Neural cell (in vitro differentiated cells): ENCODE results near the gene TJP1. TPM values are rescaled to one million over a fixed set of nuclear protein-coding genes. Genes with fewer than 3 reads are reported as not detected.
"Not testable (repeated sequence)": the region's sequence is repeated elsewhere in the genome, so short reads cannot be mapped to it uniquely, and the experiment has no call there.

Source experiments
- H2AFZ ChIP-seq: fragments of 200-600, 300-800 bp; sonication (generic), shearing (Covaris generic); 2 replicates; pipeline ENCODE4 v1.6.0; 2014; ENCODE audit warnings: low read depth, mild to moderate bottlenecking, antibody characterized with exemption, low read length, moderate library complexity
- H3F3A ChIP-seq: fragments of 200-600 bp; shearing (Covaris generic); 2 replicates; pipeline ENCODE4 v1.6.1; 2016; ENCODE audit warnings: mild to moderate bottlenecking, moderate library complexity, mixed read lengths, antibody characterized with exemption, low read length; ENCODE audit not compliant: insufficient read depth, poor library complexity, severe bottlenecking
- H3K27ac ChIP-seq: fragments of 200-600, 300-800 bp; sonication (generic), shearing (Covaris generic); 2 replicates; pipeline ENCODE4 v1.5.1; 2014; ENCODE audit warnings: mild to moderate bottlenecking, low read length, moderate library complexity
- H3K27me3 ChIP-seq: fragments of 300-800, 200-600 bp; sonication (generic), shearing (Covaris generic); 2 replicates; pipeline ENCODE4 v1.6.0; 2014; ENCODE audit warnings: mild to moderate bottlenecking, low read depth, low read length, moderate library complexity; ENCODE audit not compliant: insufficient read depth
- H3K36me3 ChIP-seq: fragments of 300-800, 200-600 bp; sonication (generic), shearing (Covaris generic); 2 replicates; pipeline ENCODE4 v1.5.1; 2014; ENCODE audit warnings: mild to moderate bottlenecking, antibody characterized with exemption, low read length, moderate library complexity; ENCODE audit not compliant: insufficient read depth
- H3K4me2 ChIP-seq: fragments of 300-800, 200-600 bp; sonication (generic), shearing (Covaris generic); 2 replicates; pipeline ENCODE4 v1.6.0; 2014; ENCODE audit warnings: mild to moderate bottlenecking, low read length
- H3K4me3 ChIP-seq: fragments of 300-800, 200-600 bp; sonication (generic), shearing (Covaris generic); 2 replicates; pipeline ENCODE4 v1.5.1; 2014; ENCODE audit warnings: mild to moderate bottlenecking, low read length, moderate library complexity
- H3K79me2 ChIP-seq: fragments of 200-600 bp; shearing (Covaris generic); replicated peaks from 2 replicates; pipeline ENCODE4 v1.6.0; 2014; ENCODE audit warnings: mild to moderate bottlenecking, low read length, moderate library complexity; ENCODE audit not compliant: insufficient read depth
- H3K9ac ChIP-seq: fragments of 300-800, 200-600 bp; sonication (generic), shearing (Covaris generic); 2 replicates; pipeline ENCODE4 v1.6.1; 2016; ENCODE audit warnings: mild to moderate bottlenecking, low read length, mixed read lengths
- H3K9me2 ChIP-seq: fragments of 200-600 bp; shearing (Covaris generic); 2 replicates; pipeline ENCODE4 v1.6.1; 2016; ENCODE audit warnings: mild to moderate bottlenecking, low read length, mixed read lengths; ENCODE audit not compliant: insufficient read depth
- H3K9me3 ChIP-seq: fragments of 200-600, 300-800 bp; sonication (generic), shearing (Covaris generic); 2 replicates; pipeline ENCODE4 v1.6.1; 2016; ENCODE audit warnings: mild to moderate bottlenecking, mixed run types, low read length, moderate library complexity, mixed read lengths
- H4K20me1 ChIP-seq: fragments of 200-600 bp; shearing (Covaris generic); 2 replicates; pipeline ENCODE4 v1.6.1; 2016; ENCODE audit warnings: mild to moderate bottlenecking, mixed run types; ENCODE audit not compliant: insufficient read depth
- EP300 ChIP-seq: fragments of 450-650 bp; conservative IDR thresholded peaks from 2 replicates; pipeline ENCODE4 v1.6.1; 2014; ENCODE audit warnings: antibody characterized with exemption, mild to moderate bottlenecking, moderate library complexity; ENCODE audit not compliant: poor library complexity, severe bottlenecking
- EZH2 ChIP-seq: fragments of 200-600, 300-800 bp; shearing (Covaris generic), sonication (generic); IDR thresholded peaks from 2 replicates; pipeline ENCODE4 v1.6.1; 2014; ENCODE audit warnings: antibody characterized with exemption, low read length, borderline replicate concordance, mild to moderate bottlenecking; ENCODE audit not compliant: insufficient read depth, poor library complexity, severe bottlenecking
- MXI1 ChIP-seq: fragments of 450-650 bp; conservative IDR thresholded peaks from 2 replicates; pipeline ENCODE4 v1.6.1; 2014; ENCODE audit warnings: antibody characterized with exemption, mild to moderate bottlenecking; ENCODE audit not compliant: poor library complexity, severe bottlenecking
- POLR2AphosphoS5 ChIP-seq: IDR thresholded peaks from 2 replicates; pipeline ENCODE4 v1.6.1; 2012
- RAD21 ChIP-seq: fragments of 450-650 bp; conservative IDR thresholded peaks from 2 replicates; pipeline ENCODE4 v1.6.1; 2014; ENCODE audit warnings: antibody characterized with exemption, mild to moderate bottlenecking, moderate library complexity
- REST ChIP-seq: IDR thresholded peaks from 2 replicates; pipeline ENCODE4 v1.6.1; 2012; ENCODE audit warnings: borderline replicate concordance
- SMC3 ChIP-seq: fragments of 450-650 bp; conservative IDR thresholded peaks from 2 replicates; pipeline ENCODE4 v1.6.1; 2014; ENCODE audit warnings: antibody characterized with exemption, mild to moderate bottlenecking, moderate library complexity; ENCODE audit not compliant: poor library complexity
- TAF1 ChIP-seq: IDR thresholded peaks from 2 replicates; pipeline ENCODE4 v1.6.1; 2012; ENCODE audit warnings: low read depth
- polyA plus RNA-seq: library from polyadenylated mRNA; depleted of rRNA; stranded (reverse); fragments of >200 nt; gene quantifications from 2 replicates; pipeline ENCODE4 v1.2.3, GENCODE V29; 2014
- TF ChIP-seq, protein P1 (sequence below): fragments of 450-650 bp; IDR thresholded peaks from 2 replicates; pipeline ENCODE4 v1.5.1; 2014; ENCODE audit warnings: antibody characterized with exemption, mild to moderate bottlenecking, moderate library complexity; ENCODE audit not compliant: poor library complexity, severe bottlenecking

Gene TJP1
- polyA plus RNA-seq, 1 donor from 2014 or later, result 6.2 TPM

DNA sequence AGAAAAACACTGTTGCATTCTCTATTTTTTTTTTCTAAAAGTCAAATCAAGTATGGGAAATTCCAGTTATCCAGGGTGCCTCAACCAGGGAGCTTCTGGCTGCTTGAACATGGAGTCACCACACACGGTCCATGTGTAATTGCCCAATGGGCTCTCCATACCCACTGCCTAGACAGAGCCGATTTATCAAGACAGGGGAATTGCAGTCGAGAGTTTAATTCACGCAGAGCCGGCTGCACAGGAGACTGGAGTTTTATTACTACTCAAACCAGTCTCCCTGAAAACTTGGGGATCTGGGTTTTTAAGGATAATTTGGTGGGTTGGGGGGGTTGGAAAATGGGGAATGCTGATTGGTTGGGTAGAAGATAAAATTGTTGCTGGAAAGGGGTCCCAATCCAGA, 149.8 kb downstream of the TJP1 start:
- Histone ChIP-seq H3K9ac (no peak overlapping the region), H4K20me1 (no peaks in the 10 kb centered on the region), H3K36me3 (no peaks in the 10 kb centered on the region), H3K4me3 (no peak overlapping the region), H3K4me2 (no peak overlapping the region), H3K27me3 (peaks cover 12% of the 10 kb centered on the region), H3K9me3 (no peaks in the 10 kb centered on the region), H2AFZ (no peak overlapping the region), H3K27ac (no peak overlapping the region), H3F3A (no peaks in the 10 kb centered on the region), H3K9me2 (no peaks in the 10 kb centered on the region), H3K79me2 (no peaks in the 10 kb centered on the region)
- TF ChIP-seq SMC3, result no peak
- TF ChIP-seq POLR2AphosphoS5, result no peak
- no peak for TF ChIP-seq EZH2
- TF ChIP-seq RAD21, result no peak
- no peak for TF ChIP-seq EP300
- no peak for TF ChIP-seq TAF1
- no peak for TF ChIP-seq REST
- no peak for TF ChIP-seq MXI1
- TF ChIP-seq, protein P1, sequence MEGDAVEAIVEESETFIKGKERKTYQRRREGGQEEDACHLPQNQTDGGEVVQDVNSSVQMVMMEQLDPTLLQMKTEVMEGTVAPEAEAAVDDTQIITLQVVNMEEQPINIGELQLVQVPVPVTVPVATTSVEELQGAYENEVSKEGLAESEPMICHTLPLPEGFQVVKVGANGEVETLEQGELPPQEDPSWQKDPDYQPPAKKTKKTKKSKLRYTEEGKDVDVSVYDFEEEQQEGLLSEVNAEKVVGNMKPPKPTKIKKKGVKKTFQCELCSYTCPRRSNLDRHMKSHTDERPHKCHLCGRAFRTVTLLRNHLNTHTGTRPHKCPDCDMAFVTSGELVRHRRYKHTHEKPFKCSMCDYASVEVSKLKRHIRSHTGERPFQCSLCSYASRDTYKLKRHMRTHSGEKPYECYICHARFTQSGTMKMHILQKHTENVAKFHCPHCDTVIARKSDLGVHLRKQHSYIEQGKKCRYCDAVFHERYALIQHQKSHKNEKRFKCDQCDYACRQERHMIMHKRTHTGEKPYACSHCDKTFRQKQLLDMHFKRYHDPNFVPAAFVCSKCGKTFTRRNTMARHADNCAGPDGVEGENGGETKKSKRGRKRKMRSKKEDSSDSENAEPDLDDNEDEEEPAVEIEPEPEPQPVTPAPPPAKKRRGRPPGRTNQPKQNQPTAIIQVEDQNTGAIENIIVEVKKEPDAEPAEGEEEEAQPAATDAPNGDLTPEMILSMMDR, result no peak

DNA sequence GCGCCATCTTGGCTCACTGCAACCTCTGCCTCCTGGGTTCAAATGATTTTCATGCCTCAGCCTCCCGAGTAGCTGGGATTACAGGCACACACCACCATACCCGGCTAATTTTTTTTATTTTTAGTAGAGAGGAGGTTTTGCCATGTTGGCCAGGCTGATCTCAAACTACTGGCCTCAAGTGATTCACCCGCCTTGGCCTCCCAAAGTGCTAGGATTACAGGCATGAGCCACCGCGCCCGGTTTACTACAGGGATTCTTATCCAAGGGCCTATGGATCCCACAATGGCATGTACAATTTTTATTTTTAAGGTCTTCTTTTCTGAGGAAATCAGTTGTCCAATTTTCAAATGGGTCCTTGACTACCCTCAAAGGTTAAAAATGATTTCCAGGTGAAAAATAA, 150.2 kb downstream of the TJP1 start:
- H3K9ac ChIP-seq, H3K27ac ChIP-seq: not testable (repeated sequence)

More for the DNA sequence above, 150.2 kb downstream of the TJP1 start:
- not testable (repeated sequence) for H2AFZ ChIP-seq, H4K20me1 ChIP-seq, H3K79me2 ChIP-seq, H3F3A ChIP-seq, H3K36me3 ChIP-seq, H3K9me3 ChIP-seq, H3K9me2 ChIP-seq, H3K4me2 ChIP-seq, H3K4me3 ChIP-seq
- peaks cover 12% of the 10 kb centered on the region for H3K27me3 ChIP-seq
